ENCODE data around the gene AMN1. TPM values are rescaled to one million over a fixed set of nuclear protein-coding genes. Genes with fewer than 3 reads are reported as not detected.

Gene AMN1
- total RNA-seq, 4 donors from 2014 or later, result 1.3 to 25.6 (median 16.0) TPM

DNA sequence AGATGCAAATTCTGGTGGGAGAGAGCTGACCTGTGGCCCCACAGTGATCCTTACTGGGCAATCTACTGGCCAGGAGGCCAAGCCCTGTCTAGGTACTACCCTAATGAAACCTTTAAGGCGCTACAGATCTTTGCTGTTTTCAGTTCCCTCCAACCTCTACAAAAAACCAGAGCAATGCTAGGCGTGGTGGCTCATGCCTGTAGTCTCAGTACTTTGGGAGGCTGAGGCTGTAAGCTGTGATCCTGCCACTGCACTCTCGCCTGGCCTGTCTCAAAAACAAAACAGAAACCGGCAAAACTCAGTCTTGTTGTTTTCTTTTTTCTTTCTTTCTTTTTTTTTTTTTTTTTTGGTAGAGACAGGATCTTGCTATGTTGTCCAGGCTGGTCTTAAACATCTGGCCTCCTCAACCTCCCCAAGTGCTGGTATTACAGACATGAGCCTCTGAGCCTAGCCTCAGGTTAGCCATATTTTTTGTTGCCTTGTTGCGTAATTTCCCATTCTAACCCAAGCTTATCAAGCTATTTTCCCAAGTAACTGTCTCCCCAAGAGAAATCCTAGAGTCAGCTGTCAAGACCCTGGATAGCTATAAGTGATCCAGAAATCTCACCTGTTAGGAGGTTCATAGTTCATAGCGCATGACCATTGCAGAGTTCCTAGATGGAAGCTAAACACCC is 66.5 kb downstream of the AMN1 start:
- H3K27ac ChIP-seq, result no peak overlapping the region
- no peak for DNase-seq
- H3K4me1 ChIP-seq, result no peaks in the 10 kb centered on the region
- H3K36me3 ChIP-seq, result no peaks in the 10 kb centered on the region
- no peaks in the 10 kb centered on the region for H3K9me3 ChIP-seq
- TF ChIP-seq, protein P1, sequence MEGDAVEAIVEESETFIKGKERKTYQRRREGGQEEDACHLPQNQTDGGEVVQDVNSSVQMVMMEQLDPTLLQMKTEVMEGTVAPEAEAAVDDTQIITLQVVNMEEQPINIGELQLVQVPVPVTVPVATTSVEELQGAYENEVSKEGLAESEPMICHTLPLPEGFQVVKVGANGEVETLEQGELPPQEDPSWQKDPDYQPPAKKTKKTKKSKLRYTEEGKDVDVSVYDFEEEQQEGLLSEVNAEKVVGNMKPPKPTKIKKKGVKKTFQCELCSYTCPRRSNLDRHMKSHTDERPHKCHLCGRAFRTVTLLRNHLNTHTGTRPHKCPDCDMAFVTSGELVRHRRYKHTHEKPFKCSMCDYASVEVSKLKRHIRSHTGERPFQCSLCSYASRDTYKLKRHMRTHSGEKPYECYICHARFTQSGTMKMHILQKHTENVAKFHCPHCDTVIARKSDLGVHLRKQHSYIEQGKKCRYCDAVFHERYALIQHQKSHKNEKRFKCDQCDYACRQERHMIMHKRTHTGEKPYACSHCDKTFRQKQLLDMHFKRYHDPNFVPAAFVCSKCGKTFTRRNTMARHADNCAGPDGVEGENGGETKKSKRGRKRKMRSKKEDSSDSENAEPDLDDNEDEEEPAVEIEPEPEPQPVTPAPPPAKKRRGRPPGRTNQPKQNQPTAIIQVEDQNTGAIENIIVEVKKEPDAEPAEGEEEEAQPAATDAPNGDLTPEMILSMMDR (IDR thresholded peaks at IDR 0.05), result no peak
- no peak for TF ChIP-seq POLR2A (IDR thresholded peaks at IDR 0.05)
- H3K27me3 ChIP-seq, result no peaks in the 10 kb centered on the region
- intact Hi-C loops (cut with DNase I; ENCODE audit: low total_unique reads), result no loop called here
- no peak overlapping the region for H3K4me3 ChIP-seq

GRCh38 chr12:31659087-31659942 is 69.5 kb downstream of the AMN1 start, which contains the start of gene ETFBKMT:
Gene ETFBKMT (plus strand): TSS chr12:31659688. CDS start chr12:31661954, 2,266 bp downstream.
- TF ChIP-seq, protein P1 (IDR thresholded peaks at IDR 0.05), result peak; percentile 53 to 73 (median 68)
- TF ChIP-seq POLR2A (IDR thresholded peaks at IDR 0.05), result peak in 1 of 2 donors; percentile 58
- H3K27me3 ChIP-seq, result no peaks in the 10 kb centered on the region
- no peaks in the 10 kb centered on the region for H3K36me3 ChIP-seq
- intact Hi-C loops (cut with DNase I; ENCODE audit: low total_unique reads), result no loop called here
- peak; percentile 87 for DNase-seq
- H3K4me3 ChIP-seq, result peak within 1 kb of the TSS; percentile 62 to 69
- H3K9me3 ChIP-seq, result no peaks in the 10 kb centered on the region
- peak within 1 kb of the TSS; percentile 95 to 96 for H3K27ac ChIP-seq
- no peaks in the 10 kb centered on the region for H3K4me1 ChIP-seq

GRCh38 chr12:31658471-31659086 is 70.2 kb downstream of the AMN1 start:
- intact Hi-C loops (cut with DNase I; ENCODE audit: low total_unique reads), result no loop called here
- no peaks in the 10 kb centered on the region for H3K27me3 ChIP-seq
- H3K4me3 ChIP-seq, result peak overlapping the region; percentile 62 to 69
- no peaks in the 10 kb centered on the region for H3K4me1 ChIP-seq
- TF ChIP-seq POLR2A (IDR thresholded peaks at IDR 0.05), result no peak
- TF ChIP-seq, protein P1 (IDR thresholded peaks at IDR 0.05), result no peak
- no peak for DNase-seq
- no peaks in the 10 kb centered on the region for H3K9me3 ChIP-seq
- peak overlapping the region; percentile 95 to 96 for H3K27ac ChIP-seq
- H3K36me3 ChIP-seq, result no peaks in the 10 kb centered on the region

DNA sequence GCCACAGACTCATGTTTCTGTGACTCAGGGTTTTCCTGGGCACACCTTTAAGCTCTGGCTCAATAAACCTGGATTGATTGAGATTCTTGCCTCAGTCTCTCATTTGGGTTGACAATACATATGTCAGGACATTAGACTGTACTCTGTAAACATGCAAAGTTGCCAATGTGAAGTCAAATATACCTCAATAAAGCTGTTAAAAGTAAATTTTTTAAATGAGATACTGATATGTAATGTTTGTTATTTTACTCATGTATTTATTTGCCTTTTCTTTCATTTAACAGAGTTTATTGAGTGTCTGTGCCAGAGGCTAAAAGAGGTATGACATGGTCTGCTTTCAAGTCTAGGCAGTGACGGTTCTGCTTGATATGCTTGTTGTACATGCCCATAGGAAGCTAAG is 73.0 kb downstream of the AMN1 start:
- H3K4me3 ChIP-seq, result no peak overlapping the region
- H3K4me1 ChIP-seq, result no peaks in the 10 kb centered on the region
- no peaks in the 10 kb centered on the region for H3K9me3 ChIP-seq
- H3K36me3 ChIP-seq, result no peaks in the 10 kb centered on the region
- H3K27me3 ChIP-seq, result no peaks in the 10 kb centered on the region
- intact Hi-C loops (cut with DNase I; ENCODE audit: low total_unique reads), result no loop called here
- no peak overlapping the region for H3K27ac ChIP-seq
- no peak for TF ChIP-seq POLR2A (IDR thresholded peaks at IDR 0.05)
- TF ChIP-seq, protein P1 (IDR thresholded peaks at IDR 0.05), result no peak
- no peak for DNase-seq
